HG03045 (cell line): ENCODE data around the gene NUDC.
"Not testable (repeated sequence)": the region's sequence is repeated elsewhere in the genome, so short reads cannot be mapped to it uniquely, and the experiment has no call there.

Experiments used
- ATAC-seq: cut with Tn5 transposase; IDR thresholded peaks from one replicate; pipeline ENCODE4 v1.9.1; 2021; ENCODE audit warnings: mild to moderate bottlenecking, moderate library complexity; ENCODE audit not compliant: unreplicated experiment

NUDC gene

DNA sequence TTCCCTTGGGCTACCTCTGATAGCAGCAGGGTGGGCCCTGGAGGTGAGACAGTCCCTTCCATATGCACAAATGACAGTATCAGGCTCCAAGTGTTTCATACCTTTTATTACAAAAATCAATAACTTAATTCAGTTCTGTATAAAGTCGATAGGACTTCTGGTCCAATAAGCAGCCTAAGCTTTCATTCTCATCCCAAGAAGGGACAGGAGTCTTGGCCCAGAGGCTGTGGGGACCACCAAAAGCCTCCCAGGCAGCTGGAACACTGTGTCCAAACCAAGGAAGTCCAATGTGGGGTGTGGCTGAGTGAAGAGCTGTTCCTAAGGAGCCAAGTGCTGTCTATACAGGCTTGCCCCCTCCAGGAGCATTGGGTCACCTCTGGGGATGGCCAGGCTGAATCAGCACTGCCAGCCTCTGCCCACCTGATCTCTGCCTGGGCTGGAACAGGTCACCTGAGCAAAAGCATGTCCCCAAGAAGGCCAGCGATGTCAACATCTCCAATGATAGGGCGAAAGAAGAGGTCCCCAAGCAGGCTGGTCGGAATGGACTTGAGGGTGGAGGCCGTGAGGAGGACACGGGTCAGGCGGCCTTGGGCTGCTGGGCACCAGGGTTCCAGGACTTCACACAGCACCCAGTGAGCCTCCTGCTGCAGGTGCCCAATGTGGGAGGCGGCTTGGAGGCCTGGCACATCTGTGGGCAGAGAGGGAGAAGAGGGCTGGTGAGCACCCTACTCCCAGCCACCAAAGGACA is 10.0 kb upstream of the NUDC start:
- no peak for ATAC-seq

DNA sequence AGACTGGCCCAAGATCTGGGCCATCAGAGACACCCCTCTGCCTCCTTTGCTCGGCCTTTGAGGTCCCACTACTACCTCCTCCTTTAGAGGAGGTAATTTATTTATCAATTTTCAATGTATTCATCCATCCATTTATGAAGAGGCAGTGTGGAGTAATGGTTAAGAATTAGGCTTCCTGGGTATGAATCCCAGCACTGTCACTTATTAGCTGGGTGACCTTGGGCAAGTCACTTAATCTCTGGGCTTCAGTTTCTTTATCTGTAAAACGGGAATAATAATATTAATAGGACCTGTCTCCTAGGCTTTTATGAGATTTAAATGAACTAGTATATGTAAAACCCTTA is 9.4 kb upstream of the NUDC start:
- no peak for ATAC-seq

DNA sequence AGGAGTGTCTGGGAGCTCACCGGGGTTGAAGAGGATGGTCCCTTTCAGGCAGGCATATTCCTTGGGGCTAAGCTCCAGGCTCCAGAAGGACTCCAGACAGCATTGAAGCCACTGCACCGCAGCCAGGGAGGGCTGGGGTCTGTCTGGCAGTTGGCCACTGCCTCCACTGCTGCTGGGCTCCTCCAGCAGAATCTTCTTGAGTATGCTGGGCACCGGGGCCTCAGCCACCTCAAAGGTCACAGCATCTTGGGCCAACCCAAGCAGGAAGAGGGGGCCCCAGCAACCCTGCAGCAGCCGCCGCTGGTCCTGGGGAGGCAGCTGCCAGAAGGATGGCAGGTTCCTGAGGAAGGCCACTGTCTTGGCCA is 8.2 kb upstream of the NUDC start:
- no peak for ATAC-seq

DNA sequence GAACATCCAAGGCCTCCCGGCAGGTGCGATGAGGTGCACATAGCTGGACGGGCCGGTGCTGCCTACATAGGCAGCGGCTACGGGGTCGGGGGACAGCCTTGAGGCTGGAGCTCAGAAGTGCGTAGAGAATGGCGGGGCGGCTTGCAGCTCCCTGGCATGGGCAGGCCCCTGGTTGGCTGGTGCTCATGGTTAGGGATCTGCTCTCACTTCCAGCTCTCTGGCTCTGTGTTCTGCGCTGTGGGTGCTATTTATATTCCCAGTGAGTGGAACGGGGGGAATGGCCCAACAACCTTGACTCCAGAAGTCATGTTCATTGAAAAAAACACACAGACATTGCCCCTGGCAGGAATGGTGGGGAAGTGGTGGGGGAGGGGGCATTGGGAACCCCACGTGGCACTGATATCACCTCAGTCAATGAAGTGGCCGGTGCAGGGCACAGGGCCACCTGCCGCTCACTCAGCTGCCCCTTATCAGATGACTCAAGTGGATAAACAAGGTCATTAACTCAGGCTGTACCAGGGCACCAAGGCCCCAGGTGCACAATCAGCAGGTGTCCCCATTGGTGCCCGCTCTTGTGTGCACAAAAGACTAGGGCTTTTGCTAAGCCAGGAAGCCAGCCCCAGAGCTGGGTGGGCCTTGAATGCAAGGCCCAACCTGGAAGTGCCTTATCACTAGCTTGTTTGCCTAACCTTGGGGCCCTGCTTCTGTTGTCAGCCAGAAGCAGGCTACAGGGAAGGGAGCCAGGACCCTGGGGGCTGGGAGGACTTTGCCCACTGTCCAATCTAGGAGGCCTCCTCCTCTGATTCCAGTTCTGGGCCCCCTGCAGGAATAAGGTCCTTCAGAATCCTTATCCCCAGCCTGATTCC is 7.6 kb upstream of the NUDC start, which contains the start of gene NR0B2:
Gene NR0B2, minus strand, starts transcription at position 222 of the 866 bp plus-strand sequence. Its CDS starts 35 bp downstream, at position 187.
- ATAC-seq = no peak

DNA sequence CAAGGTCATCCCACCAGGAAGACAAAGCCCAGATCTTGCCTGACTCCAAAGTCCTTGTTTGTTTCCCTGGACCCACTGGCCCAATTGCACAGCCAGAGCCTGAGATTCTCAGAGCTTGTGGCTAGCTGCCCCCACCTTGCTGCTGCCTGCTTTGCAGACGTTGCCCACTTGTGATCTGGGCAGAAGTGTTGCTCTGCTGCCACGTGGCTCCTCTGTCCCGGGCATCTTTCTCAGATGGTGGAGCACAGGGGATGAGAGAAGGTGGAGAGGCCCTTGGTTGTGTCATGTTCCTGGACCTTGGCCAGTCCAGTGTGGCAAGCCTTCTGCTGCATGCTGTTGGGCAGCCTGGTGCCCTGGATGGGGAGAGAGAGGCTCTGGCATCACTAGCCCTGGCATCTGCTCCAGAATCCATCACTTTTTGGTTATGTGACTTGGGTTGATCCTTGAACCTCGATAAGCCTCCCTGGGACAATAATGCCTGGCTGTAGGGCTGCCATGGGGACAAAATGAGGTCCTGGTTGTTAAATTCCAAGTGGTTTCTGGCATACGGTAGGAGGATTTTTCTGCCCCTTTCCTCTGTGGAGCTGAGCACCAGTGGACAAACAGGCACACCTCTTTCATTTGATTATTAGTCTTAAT is 6.2 kb upstream of the NUDC start:
- no peak for ATAC-seq

- no peak for ATAC-seq
Measured at GRCh38 chr1:26921126-26921539, 410 bp upstream of the NUDC start.

DNA sequence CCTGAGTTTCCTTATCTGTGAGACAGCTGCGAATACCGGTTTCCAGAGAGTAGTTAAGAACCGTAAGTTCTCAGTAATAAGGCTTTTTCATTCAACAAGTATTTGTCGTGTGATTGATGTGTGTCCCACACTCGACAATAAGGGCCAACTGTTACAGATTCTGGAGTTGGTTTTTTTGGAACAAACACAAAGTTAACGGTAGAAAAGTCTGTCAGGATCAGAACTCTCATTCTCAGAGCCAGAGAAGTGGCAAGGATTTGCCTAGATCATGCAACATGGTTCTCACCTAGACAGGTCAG is 837 bp downstream of the NUDC start:
- no peak for ATAC-seq

- no peak for ATAC-seq
Measured at GRCh38 chr1:26922901-26923300, 1.4 kb downstream of the NUDC start.

DNA sequence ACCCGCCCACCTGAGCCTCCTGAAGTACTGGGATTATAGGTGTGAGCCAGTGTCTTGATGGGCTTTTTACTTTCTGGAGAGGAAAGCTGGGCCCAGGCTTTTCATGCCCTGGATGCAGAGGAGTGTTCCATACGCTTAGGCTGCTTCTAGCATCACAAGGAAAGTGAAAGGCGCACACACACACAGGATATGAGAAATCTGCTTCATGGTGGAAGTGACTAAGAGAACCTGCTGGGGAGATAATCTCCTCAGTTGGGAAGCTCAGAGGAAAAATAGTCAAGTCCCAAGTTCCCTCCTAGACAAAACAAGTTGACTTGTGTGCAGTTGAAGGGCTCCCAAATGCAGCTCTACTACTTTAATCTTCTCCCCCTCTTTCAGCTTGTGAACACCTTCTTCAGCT is 2.2 kb downstream of the NUDC start:
- ATAC-seq = no peak

- ATAC-seq = no peak
Measured at GRCh38 chr1:26932531-26932930, 11.0 kb downstream of the NUDC start.

DNA sequence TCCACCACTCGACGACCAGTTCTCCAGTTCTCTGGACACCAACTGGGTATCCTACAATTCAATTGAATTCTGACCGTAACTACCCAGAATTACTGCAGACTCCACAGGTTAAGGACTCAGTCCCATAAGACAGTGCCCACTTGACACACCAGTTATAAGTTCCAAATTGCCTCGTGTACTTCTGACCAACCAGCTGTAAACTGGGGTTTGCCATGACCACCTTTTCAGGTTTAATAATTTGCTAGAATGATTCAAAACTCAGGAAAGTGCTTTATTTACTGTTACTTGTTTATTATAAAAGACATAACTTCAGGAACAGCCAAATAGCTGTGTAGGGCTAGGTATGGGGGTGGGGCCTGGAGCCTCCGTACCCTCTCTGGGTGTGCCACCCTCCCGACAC is 15.3 kb downstream of the NUDC start:
- ATAC-seq = no peak

DNA sequence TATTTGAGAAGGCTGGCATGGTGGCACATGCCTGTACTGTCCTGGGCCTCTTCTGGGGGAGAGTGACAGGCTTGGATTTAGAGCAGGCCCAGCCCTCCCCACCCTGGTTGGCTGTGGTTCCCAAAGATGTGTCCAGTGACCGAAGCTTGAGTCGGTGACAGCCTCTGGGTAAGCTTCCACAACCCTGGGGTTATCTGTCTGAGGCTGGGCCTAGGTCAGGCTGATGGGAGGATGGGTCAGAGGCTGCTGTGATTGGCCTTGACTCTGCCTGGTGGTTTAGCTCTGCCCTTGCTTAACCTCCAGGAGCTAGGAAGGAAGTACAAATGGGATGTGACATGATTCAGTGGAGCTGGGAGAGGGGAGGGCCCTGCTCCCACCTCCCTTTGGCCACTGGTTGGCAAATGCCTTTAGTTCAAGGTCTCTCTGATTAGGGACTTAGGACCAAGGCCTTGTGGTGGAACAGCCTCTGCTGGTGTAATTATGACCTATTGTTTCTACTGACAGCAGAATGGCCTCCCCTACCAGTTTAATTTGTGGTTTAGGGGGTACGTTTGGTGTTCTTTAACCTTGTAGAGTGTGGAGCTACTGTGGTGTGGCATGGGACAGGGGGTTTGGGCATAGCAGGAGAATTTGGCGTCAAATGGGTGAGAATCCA is 16.6 kb downstream of the NUDC start:
- ATAC-seq = no peak

- ATAC-seq = no peak
Measured at GRCh38 chr1:26938659-26939025, 17.1 kb downstream of the NUDC start.

DNA sequence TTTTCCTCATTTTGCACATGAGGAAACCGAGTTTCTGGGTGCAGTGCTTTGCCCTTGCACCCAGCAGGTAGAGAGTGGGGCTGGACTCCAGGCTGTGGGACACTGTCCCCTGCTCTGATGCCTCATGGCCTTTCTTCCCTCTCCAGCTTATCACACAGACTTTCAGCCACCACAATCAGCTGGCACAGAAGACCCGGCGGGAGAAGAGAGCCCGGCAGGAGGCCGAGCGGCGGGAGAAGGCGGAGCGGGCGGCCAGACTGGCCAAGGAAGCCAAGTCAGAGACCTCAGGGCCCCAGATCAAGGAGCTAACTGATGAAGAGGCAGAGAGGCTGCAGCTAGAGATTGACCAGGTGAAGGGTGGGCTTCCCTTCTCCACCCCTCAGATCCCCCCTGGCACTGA is 19.8 kb downstream of the NUDC start:
- ATAC-seq = no peak

- ATAC-seq = no peak
Measured at GRCh38 chr1:26942656-26943055, 21.1 kb downstream of the NUDC start.

GRCh38 chr1:26945138-26945537 is 23.6 kb downstream of the NUDC start:
- ATAC-seq = no peak

GRCh38 chr1:26945728-26946127 is 24.2 kb downstream of the NUDC start:
- ATAC-seq = no peak

DNA sequence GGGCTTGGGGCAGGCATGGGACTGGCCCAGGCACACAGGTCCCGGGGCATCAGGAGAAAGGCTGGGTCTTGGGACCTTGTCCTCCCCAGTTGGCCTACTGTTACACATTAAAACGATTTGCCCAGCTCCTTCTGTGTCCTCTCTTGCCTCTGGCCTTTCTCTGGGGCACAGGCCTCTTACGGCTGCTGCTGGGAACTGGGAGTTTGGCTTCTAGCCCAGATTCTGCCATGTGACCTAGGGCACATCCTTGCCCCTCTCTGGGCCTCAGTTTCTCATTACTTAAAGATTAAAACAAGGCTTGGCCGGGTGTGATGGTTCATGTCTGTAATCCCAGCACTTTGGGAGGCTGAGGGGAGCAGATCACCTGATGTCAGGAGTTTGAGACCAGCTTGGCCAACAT is 24.7 kb downstream of the NUDC start:
- no peak for ATAC-seq

GRCh38 chr1:26948725-26949057 is 27.1 kb downstream of the NUDC start:
- not testable (repeated sequence) for ATAC-seq

GRCh38 chr1:26949266-26949925 is 27.9 kb downstream of the NUDC start:
- ATAC-seq = no peak

GRCh38 chr1:26949926-26950319 is 28.4 kb downstream of the NUDC start:
- ATAC-seq = no peak
